WTC11 (cell line): Measurements from ENCODE around the gene CIZ1. TPM values are rescaled to one million over a fixed set of nuclear protein-coding genes. Genes with fewer than 3 reads are reported as not detected.

Experiments
- AR ChIP-seq: fragments of 250-450 bp; sonication (Bioruptor Pico); IDR thresholded peaks from 2 replicates; pipeline ENCODE4 v1.9.0; 2021; ENCODE audit warnings: mild to moderate bottlenecking
- CBFB ChIP-seq: sonication (generic); formaldehyde crosslinking; IDR thresholded peaks from 2 replicates; pipeline ENCODE4 v1.8.1; 2022; ENCODE audit warnings: mild to moderate bottlenecking, low read depth, missing genetic modification reagents
- E2F4 ChIP-seq: sonication (generic); formaldehyde crosslinking; IDR thresholded peaks from 2 replicates; pipeline ENCODE4 v1.8.1; 2022; ENCODE audit warnings: low read depth, mild to moderate bottlenecking, moderate library complexity, missing genetic modification reagents, borderline replicate concordance
- ESRRA ChIP-seq: sonication (generic); formaldehyde crosslinking; IDR thresholded peaks from 2 replicates; pipeline ENCODE4 v1.8.1; 2022; ENCODE audit warnings: mild to moderate bottlenecking, missing genetic modification reagents, borderline replicate concordance
- FOXK1 ChIP-seq: sonication (generic); formaldehyde crosslinking; IDR thresholded peaks from 2 replicates; pipeline ENCODE4 v1.8.0; 2022; ENCODE audit warnings: mild to moderate bottlenecking, moderate library complexity, missing genetic modification reagents
- JAZF1 ChIP-seq: fragments of 250-450 bp; sonication (Bioruptor Pico); IDR thresholded peaks from 2 replicates; pipeline ENCODE4 v1.9.0; 2021; ENCODE audit warnings: moderate library complexity, mild to moderate bottlenecking, inconsistent platforms
- JUN ChIP-seq: sonication (generic); formaldehyde crosslinking; IDR thresholded peaks from 2 replicates; pipeline ENCODE4 v1.8.0; 2023; ENCODE audit warnings: mild to moderate bottlenecking, missing genetic modification reagents
- KAT7 ChIP-seq: sonication (generic); formaldehyde crosslinking; IDR thresholded peaks from 2 replicates; pipeline ENCODE4 v1.8.1; 2023; ENCODE audit warnings: missing genetic modification reagents, mild to moderate bottlenecking, borderline replicate concordance
- NFYB ChIP-seq: sonication (generic); formaldehyde crosslinking; conservative IDR thresholded peaks from 2 replicates; pipeline ENCODE4 v1.8.0; 2022; ENCODE audit warnings: low read depth, missing genetic modification reagents
- PRDM15 ChIP-seq: sonication (generic); formaldehyde crosslinking; IDR thresholded peaks from 2 replicates; pipeline ENCODE4 v1.8.0; 2022; ENCODE audit warnings: missing genetic modification reagents
- PREB ChIP-seq: sonication (generic); formaldehyde crosslinking; IDR thresholded peaks from 2 replicates; pipeline ENCODE4 v1.8.1; 2022; ENCODE audit warnings: mild to moderate bottlenecking, missing genetic modification reagents, moderate library complexity, borderline replicate concordance
- RORB ChIP-seq: fragments of 250-450 bp; sonication (Bioruptor Pico); IDR thresholded peaks from 2 replicates; pipeline ENCODE4 v1.9.0; 2021; ENCODE audit warnings: mild to moderate bottlenecking
- STAT6 ChIP-seq: sonication (generic); formaldehyde crosslinking; conservative IDR thresholded peaks from 2 replicates; pipeline ENCODE4 v1.8.1; 2023; ENCODE audit warnings: mild to moderate bottlenecking, low read depth, missing genetic modification reagents, moderate library complexity
- TCF7 ChIP-seq: sonication (generic); formaldehyde crosslinking; IDR thresholded peaks from 2 replicates; pipeline ENCODE4 v1.8.0; 2022; ENCODE audit warnings: mild to moderate bottlenecking, low read depth, missing genetic modification reagents, moderate library complexity
- TEAD1 ChIP-seq: sonication (generic); formaldehyde crosslinking; IDR thresholded peaks from 2 replicates; pipeline ENCODE4 v1.8.0; 2022; ENCODE audit warnings: mild to moderate bottlenecking, missing genetic modification reagents
- TP53 ChIP-seq: sonication (generic); formaldehyde crosslinking; IDR thresholded peaks from 2 replicates; pipeline ENCODE4 v1.8.1; 2023; ENCODE audit warnings: mild to moderate bottlenecking, missing genetic modification reagents
- USF1 ChIP-seq: sonication (generic); formaldehyde crosslinking; IDR thresholded peaks from 2 replicates; pipeline ENCODE4 v1.8.0; 2022; ENCODE audit warnings: mild to moderate bottlenecking, missing genetic modification reagents
- USF2 ChIP-seq: sonication (generic); formaldehyde crosslinking; IDR thresholded peaks from 2 replicates; pipeline ENCODE4 v1.8.1; 2023; ENCODE audit warnings: mild to moderate bottlenecking, missing genetic modification reagents, moderate library complexity
- ZNF121 ChIP-seq: sonication (generic); formaldehyde crosslinking; IDR thresholded peaks from 2 replicates; pipeline ENCODE4 v1.8.0; 2023; ENCODE audit warnings: missing genetic modification reagents
- ZNF532 ChIP-seq: fragments of 250-450 bp; sonication (Bioruptor Pico); IDR thresholded peaks from 2 replicates; pipeline ENCODE4 v1.9.0; 2021; ENCODE audit warnings: mild to moderate bottlenecking, borderline replicate concordance
- total RNA-seq: library from RNA; stranded (reverse); gene quantifications from 3 replicates; pipeline ENCODE4 v1.2.3, GENCODE V29; 2021

The CIZ1 gene
- total RNA-seq, 1 experiment from 2014 or later: 90.2 TPM

- no peak for TF ChIP-seq ZNF532
- no peak for TF ChIP-seq JAZF1
- no peak for TF ChIP-seq TCF7
- no peak for TF ChIP-seq KAT7 (CRISPR knock-in tag)
- 0 out of 2 replicates have a peak, but pooled peaks have one; percentile 46 for TF ChIP-seq PRDM15 (CRISPR knock-in tag)
- TF ChIP-seq FOXK1: no peak; the same call in 1 of the 2 replicates
- 0 out of 2 replicates have a peak, but pooled peaks have one; percentile 19 for TF ChIP-seq ESRRA
- peak; percentile 85 for TF ChIP-seq USF2 (CRISPR knock-in tag)
- TF ChIP-seq AR: no peak
- no peak for TF ChIP-seq ZNF121 (CRISPR knock-in tag)
- TF ChIP-seq TP53 (CRISPR knock-in tag): no peak
- TF ChIP-seq JUN (CRISPR knock-in tag): no peak
- TF ChIP-seq NFYB (CRISPR knock-in tag): no peak
- TF ChIP-seq STAT6 (CRISPR knock-in tag): no peak
- peak; percentile 80 for TF ChIP-seq USF1 (CRISPR knock-in tag)
- TF ChIP-seq CBFB (CRISPR knock-in tag): no peak
- TF ChIP-seq E2F4 (CRISPR knock-in tag): no peak
- no peak for TF ChIP-seq PREB
- no peak for TF ChIP-seq RORB (CRISPR knock-in tag)
- no peak; the same call in 1 of the 2 replicates for TF ChIP-seq TEAD1 (CRISPR knock-in tag)
Observed at GRCh38 chr9:128127990-128128835, 63.2 kb downstream of the CIZ1 start (continued).
